Measurements from ENCODE around the gene CSMD2. TPM values are rescaled to one million over a fixed set of nuclear protein-coding genes. Genes with fewer than 3 reads are reported as not detected.

Gene CSMD2
- total RNA-seq, 2 donors from 2014 or later, result 0.62 to 2.8 TPM

DNA sequence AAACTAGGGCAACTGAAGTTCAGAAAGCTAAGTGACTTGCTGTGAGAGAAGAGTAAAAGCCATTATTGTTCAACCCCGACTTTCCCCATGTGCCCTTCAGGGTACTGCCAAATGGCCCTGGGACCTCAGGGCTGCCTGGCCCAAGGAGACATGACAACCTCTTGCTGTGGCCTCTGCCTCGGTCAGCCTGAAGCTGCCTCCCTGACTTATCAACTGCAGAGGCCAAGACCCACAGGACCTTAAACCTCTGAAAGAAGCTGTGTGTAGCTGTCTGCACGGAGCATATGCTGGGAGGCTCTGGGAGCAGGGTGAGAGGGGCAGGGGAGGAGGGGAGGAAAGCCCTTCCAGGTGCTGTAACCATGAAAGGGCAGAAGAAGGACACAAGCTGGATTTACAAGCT, 265.3 kb downstream of the CSMD2 start:
- Histone ChIP-seq H3K27me3 (ENCODE audit: control insufficient read depth, insufficient read depth, low read length, poor library complexity, severe bottlenecking) (no peaks in the 10 kb centered on the region), H3K4me1 (ENCODE audit: control insufficient read depth, insufficient read depth, low read length) (peaks cover 7% of the 10 kb centered on the region), H3K9me3 (ENCODE audit: control insufficient read depth, low read length) (no peaks in the 10 kb centered on the region), H3K4me3 (ENCODE audit: low read length) (no peak overlapping the region), H3K27ac (ENCODE audit: low read depth, low read length) (no peak overlapping the region), H3K9ac (ENCODE audit: extremely low read depth, low read length, poor library complexity, severe bottlenecking) (no peak overlapping the region), H3K36me3 (ENCODE audit: control insufficient read depth, insufficient read depth, low read length) (no peaks in the 10 kb centered on the region)
- TF ChIP-seq, protein P1, sequence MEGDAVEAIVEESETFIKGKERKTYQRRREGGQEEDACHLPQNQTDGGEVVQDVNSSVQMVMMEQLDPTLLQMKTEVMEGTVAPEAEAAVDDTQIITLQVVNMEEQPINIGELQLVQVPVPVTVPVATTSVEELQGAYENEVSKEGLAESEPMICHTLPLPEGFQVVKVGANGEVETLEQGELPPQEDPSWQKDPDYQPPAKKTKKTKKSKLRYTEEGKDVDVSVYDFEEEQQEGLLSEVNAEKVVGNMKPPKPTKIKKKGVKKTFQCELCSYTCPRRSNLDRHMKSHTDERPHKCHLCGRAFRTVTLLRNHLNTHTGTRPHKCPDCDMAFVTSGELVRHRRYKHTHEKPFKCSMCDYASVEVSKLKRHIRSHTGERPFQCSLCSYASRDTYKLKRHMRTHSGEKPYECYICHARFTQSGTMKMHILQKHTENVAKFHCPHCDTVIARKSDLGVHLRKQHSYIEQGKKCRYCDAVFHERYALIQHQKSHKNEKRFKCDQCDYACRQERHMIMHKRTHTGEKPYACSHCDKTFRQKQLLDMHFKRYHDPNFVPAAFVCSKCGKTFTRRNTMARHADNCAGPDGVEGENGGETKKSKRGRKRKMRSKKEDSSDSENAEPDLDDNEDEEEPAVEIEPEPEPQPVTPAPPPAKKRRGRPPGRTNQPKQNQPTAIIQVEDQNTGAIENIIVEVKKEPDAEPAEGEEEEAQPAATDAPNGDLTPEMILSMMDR (conservative IDR thresholded peaks at IDR 0.05), result no peak
- peaks cover 24% of the 10 kb centered on the region for H3K4me1 Mint-ChIP-seq
- WGBS, 2 experiments (ENCODE audit: insufficient coverage in 1 of 2, insufficient read length in 1 of 2), result 90 to 100% methylated on average over 3 of the region's 3 CpGs
- peaks cover 16% of the 10 kb centered on the region for H3K27me3 Mint-ChIP-seq (ENCODE audit: insufficient read depth)
- DNase-seq, result no peak
- no peak overlapping the region for H3K27ac Mint-ChIP-seq
- no peaks in the 10 kb centered on the region for H3K9me3 Mint-ChIP-seq
- no peaks in the 10 kb centered on the region for H3K36me3 Mint-ChIP-seq (ENCODE audit: low read depth)
- no peak overlapping the region for H3K4me3 Mint-ChIP-seq

DNA sequence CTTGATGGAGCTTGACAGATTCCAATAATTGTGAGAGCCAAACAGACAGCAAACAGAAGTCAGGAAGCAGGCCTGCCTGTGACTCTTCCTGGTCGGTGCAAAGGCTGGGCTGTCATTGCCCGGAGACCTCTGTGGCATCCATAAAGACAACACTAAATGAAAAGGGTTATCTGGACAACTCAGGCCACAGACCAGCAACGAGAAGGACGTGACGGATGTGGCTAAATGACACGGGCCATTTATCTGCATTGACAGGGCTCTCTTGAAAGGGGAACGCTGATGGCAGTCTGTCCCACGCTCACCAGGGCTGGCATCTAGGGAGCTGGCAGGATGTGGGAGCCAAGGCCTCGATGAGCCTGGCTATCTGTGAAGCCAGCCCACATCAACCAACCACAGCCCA, 266.1 kb downstream of the CSMD2 start:
- H3K27ac Mint-ChIP-seq, result no peak overlapping the region
- H3K27me3 Mint-ChIP-seq (ENCODE audit: insufficient read depth), result peaks cover 16% of the 10 kb centered on the region
- DNase-seq, result no peak
- H3K9me3 ChIP-seq (ENCODE audit: control insufficient read depth, low read length), result no peaks in the 10 kb centered on the region
- TF ChIP-seq, protein P1 (conservative IDR thresholded peaks at IDR 0.05), result no peak
- peaks cover 22% of the 10 kb centered on the region for H3K4me1 Mint-ChIP-seq
- no peaks in the 10 kb centered on the region for H3K36me3 ChIP-seq (ENCODE audit: control insufficient read depth, insufficient read depth, low read length)
- no peak overlapping the region for H3K4me3 Mint-ChIP-seq
- peaks cover 7% of the 10 kb centered on the region for H3K4me1 ChIP-seq (ENCODE audit: control insufficient read depth, insufficient read depth, low read length)
- H3K9ac ChIP-seq (ENCODE audit: extremely low read depth, low read length, poor library complexity, severe bottlenecking), result no peak overlapping the region
- H3K9me3 Mint-ChIP-seq, result no peaks in the 10 kb centered on the region
- WGBS, 2 experiments (ENCODE audit: insufficient coverage in 1 of 2, insufficient read length in 1 of 2), result 83 to 89% methylated on average over 7 to 9 of the region's 9 CpGs
- H3K4me3 ChIP-seq (ENCODE audit: low read length), result no peak overlapping the region
- H3K36me3 Mint-ChIP-seq (ENCODE audit: low read depth), result no peaks in the 10 kb centered on the region
- H3K27ac ChIP-seq (ENCODE audit: low read depth, low read length), result no peak overlapping the region
- no peaks in the 10 kb centered on the region for H3K27me3 ChIP-seq (ENCODE audit: control insufficient read depth, insufficient read depth, low read length, poor library complexity, severe bottlenecking)

DNA sequence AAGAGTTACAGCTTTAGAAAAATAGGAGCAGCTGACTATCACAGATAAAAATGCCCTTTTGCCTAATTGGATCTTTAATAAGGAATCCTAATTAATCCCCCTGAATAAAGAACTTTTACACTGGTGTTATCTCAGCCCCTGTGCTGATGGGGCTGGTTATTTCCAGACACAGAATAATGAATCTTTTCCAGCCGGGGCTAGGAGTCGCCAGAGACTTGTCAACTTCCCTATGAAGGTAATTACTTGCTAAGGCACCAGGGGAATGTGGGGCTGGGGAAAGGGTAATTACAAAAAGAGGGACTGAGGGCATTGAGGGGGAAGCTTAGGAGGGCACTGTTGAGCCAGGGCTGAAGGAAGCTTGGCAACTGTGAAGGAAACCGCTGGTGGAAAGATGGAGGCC, 266.6 kb downstream of the CSMD2 start:
- H3K36me3 ChIP-seq (ENCODE audit: control insufficient read depth, insufficient read depth, low read length), result no peaks in the 10 kb centered on the region
- TF ChIP-seq, protein P1 (conservative IDR thresholded peaks at IDR 0.05), result no peak
- peaks cover 7% of the 10 kb centered on the region for H3K4me1 ChIP-seq (ENCODE audit: control insufficient read depth, insufficient read depth, low read length)
- no peak overlapping the region for H3K4me3 ChIP-seq (ENCODE audit: low read length)
- H3K36me3 Mint-ChIP-seq (ENCODE audit: low read depth), result no peaks in the 10 kb centered on the region
- peaks cover 19% of the 10 kb centered on the region for H3K27me3 Mint-ChIP-seq (ENCODE audit: insufficient read depth)
- 89 to 100% methylated on average over 1 to 3 of the region's 3 CpGs for WGBS, 2 experiments (ENCODE audit: insufficient coverage in 1 of 2, insufficient read length in 1 of 2)
- peaks cover 17% of the 10 kb centered on the region for H3K4me1 Mint-ChIP-seq
- H3K9me3 Mint-ChIP-seq, result no peaks in the 10 kb centered on the region
- no peak overlapping the region for H3K4me3 Mint-ChIP-seq
- H3K9me3 ChIP-seq (ENCODE audit: control insufficient read depth, low read length), result no peaks in the 10 kb centered on the region
- H3K27me3 ChIP-seq (ENCODE audit: control insufficient read depth, insufficient read depth, low read length, poor library complexity, severe bottlenecking), result no peaks in the 10 kb centered on the region
- no peak overlapping the region for H3K9ac ChIP-seq (ENCODE audit: extremely low read depth, low read length, poor library complexity, severe bottlenecking)
- no peak overlapping the region for H3K27ac Mint-ChIP-seq
- no peak for DNase-seq
- no peak overlapping the region for H3K27ac ChIP-seq (ENCODE audit: low read depth, low read length)
